Progenitor cell of endocrine pancreas (in vitro differentiated cells): Measurements from ENCODE around the gene BAIAP2L1. TPM values are rescaled to one million over a fixed set of nuclear protein-coding genes. Genes with fewer than 3 reads are reported as not detected.

Experiments used
- DNase-seq: peaks from one replicate; pipeline ENCODE4 v3.0.0; 2021; ENCODE audit warnings: low spot score; ENCODE audit not compliant: unreplicated experiment
- H3K27ac Mint-ChIP-seq: 2 replicates; pipeline ENCODE4 v1.8.0; 2021; ENCODE audit warnings: mild to moderate bottlenecking, moderate library complexity, mixed read lengths
- H3K27me3 Mint-ChIP-seq: 2 replicates; pipeline ENCODE4 v1.8.0; 2021; ENCODE audit warnings: mixed read lengths
- H3K36me3 Mint-ChIP-seq: 2 replicates; pipeline ENCODE4 v1.8.0; 2022; ENCODE audit warnings: mixed read lengths; ENCODE audit not compliant: insufficient read depth
- H3K4me1 Mint-ChIP-seq: 2 replicates; pipeline ENCODE4 v1.8.0; 2021; ENCODE audit warnings: low read depth, mixed read lengths
- H3K4me3 Mint-ChIP-seq: 2 replicates; pipeline ENCODE4 v1.8.0; 2021; ENCODE audit warnings: low read depth, mild to moderate bottlenecking, moderate library complexity, mixed read lengths
- H3K9me3 Mint-ChIP-seq: 2 replicates; pipeline ENCODE4 v1.8.0; 2021; ENCODE audit warnings: low read depth, mixed read lengths
- CTCF ChIP-seq: fragments of 200-600 bp; sonication (generic); IDR thresholded peaks from one replicate; pipeline ENCODE4 v1.5.0; 2021; ENCODE audit warnings: antibody characterized with exemption, mild to moderate bottlenecking; ENCODE audit not compliant: unreplicated experiment
- total RNA-seq: library from RNA; stranded (reverse); gene quantifications from 2 replicates; pipeline ENCODE4 v1.2.1, GENCODE V29; 2021

The BAIAP2L1 gene
- total RNA-seq, 1 donor from 2014 or later, result 34.2 TPM

GRCh38 chr7:98276241-98276761 is 124.6 kb downstream of the BAIAP2L1 start:
- H3K9me3 Mint-ChIP-seq, result no peaks in the 10 kb centered on the region
- H3K4me1 Mint-ChIP-seq, result peaks cover 7% of the 10 kb centered on the region
- peak overlapping the region; percentile 43 for H3K27ac Mint-ChIP-seq
- peaks cover 1% of the 10 kb centered on the region for H3K36me3 Mint-ChIP-seq
- DNase-seq, result no peak
- TF ChIP-seq CTCF, result no peak
- H3K4me3 Mint-ChIP-seq, result no peak overlapping the region
- H3K27me3 Mint-ChIP-seq, result no peaks in the 10 kb centered on the region

- Mint-ChIP-seq H3K27me3 (no peaks in the 10 kb centered on the region), H3K9me3 (no peaks in the 10 kb centered on the region), H3K4me3 (no peak overlapping the region), H3K36me3 (peaks cover 6% of the 10 kb centered on the region), H3K27ac (no peak overlapping the region), H3K4me1 (peaks cover 2% of the 10 kb centered on the region)
- no peak for DNase-seq
- TF ChIP-seq CTCF, result no peak
Observed at GRCh38 chr7:98267303-98267702, 133.6 kb downstream of the BAIAP2L1 start.

DNA sequence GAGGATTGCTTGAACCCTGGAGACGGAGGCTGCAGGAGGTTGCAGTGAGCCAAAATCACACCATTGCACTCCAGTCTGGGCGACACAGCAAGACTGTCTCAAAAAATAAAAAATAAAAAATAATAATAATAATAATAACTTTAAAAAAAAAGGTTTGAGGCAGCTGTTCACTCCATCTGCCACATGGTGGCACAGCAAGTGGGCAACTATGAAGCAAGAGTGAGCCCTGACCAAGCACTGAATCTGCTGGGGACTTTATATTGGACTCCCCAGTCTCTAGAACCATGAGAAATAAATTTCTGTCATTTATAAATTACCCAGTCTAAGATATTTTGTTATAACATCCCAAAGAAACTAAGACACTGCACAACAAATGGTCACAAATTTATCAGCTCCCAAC is 134.1 kb downstream of the BAIAP2L1 start:
- H3K27ac Mint-ChIP-seq, result no peak overlapping the region
- H3K36me3 Mint-ChIP-seq, result peaks cover 8% of the 10 kb centered on the region
- no peak for DNase-seq
- H3K4me1 Mint-ChIP-seq, result peaks cover 2% of the 10 kb centered on the region
- H3K9me3 Mint-ChIP-seq, result no peaks in the 10 kb centered on the region
- TF ChIP-seq CTCF, result peak; percentile 37
- H3K4me3 Mint-ChIP-seq, result no peak overlapping the region
- H3K27me3 Mint-ChIP-seq, result no peaks in the 10 kb centered on the region

- Mint-ChIP-seq H3K27ac (no peak overlapping the region), H3K27me3 (no peaks in the 10 kb centered on the region), H3K9me3 (no peaks in the 10 kb centered on the region), H3K4me1 (peaks cover 2% of the 10 kb centered on the region), H3K36me3 (peaks cover 8% of the 10 kb centered on the region), H3K4me3 (no peak overlapping the region)
- no peak for DNase-seq
- no peak for TF ChIP-seq CTCF
Observed at GRCh38 chr7:98265841-98266271, 135.0 kb downstream of the BAIAP2L1 start.

GRCh38 chr7:98257701-98258100 is 143.2 kb downstream of the BAIAP2L1 start:
- H3K9me3 Mint-ChIP-seq, result no peaks in the 10 kb centered on the region
- DNase-seq, result no peak
- H3K4me1 Mint-ChIP-seq, result peaks cover 5% of the 10 kb centered on the region
- peaks cover 4% of the 10 kb centered on the region for H3K36me3 Mint-ChIP-seq
- no peaks in the 10 kb centered on the region for H3K27me3 Mint-ChIP-seq
- TF ChIP-seq CTCF, result no peak
- H3K4me3 Mint-ChIP-seq, result no peak overlapping the region
- no peak overlapping the region for H3K27ac Mint-ChIP-seq
